Measurements from ENCODE around the gene PTGES2.

Gene PTGES2

GRCh38 chr9:128163027-128163515, 35.5 kb upstream of the PTGES2 start:
- Histone ChIP-seq H3K27me3 (ENCODE audit: insufficient read depth, low read length) (no peaks in the 10 kb centered on the region), H3K27ac (ENCODE audit: low read length) (no peak overlapping the region), H3K9me3 (ENCODE audit: insufficient read depth, low read depth, low read length) (no peaks in the 10 kb centered on the region), H3K4me3 (ENCODE audit: low read length) (no peak overlapping the region), H3K4me1 (ENCODE audit: insufficient read depth, low read length) (peaks cover 3% of the 10 kb centered on the region; the same call in 1 of the 2 replicates), H3K36me3 (ENCODE audit: insufficient read depth, low read depth, low read length) (peaks cover 44% of the 10 kb centered on the region), H3K9ac (ENCODE audit: low read depth, low read length) (no peak overlapping the region)

DNA sequence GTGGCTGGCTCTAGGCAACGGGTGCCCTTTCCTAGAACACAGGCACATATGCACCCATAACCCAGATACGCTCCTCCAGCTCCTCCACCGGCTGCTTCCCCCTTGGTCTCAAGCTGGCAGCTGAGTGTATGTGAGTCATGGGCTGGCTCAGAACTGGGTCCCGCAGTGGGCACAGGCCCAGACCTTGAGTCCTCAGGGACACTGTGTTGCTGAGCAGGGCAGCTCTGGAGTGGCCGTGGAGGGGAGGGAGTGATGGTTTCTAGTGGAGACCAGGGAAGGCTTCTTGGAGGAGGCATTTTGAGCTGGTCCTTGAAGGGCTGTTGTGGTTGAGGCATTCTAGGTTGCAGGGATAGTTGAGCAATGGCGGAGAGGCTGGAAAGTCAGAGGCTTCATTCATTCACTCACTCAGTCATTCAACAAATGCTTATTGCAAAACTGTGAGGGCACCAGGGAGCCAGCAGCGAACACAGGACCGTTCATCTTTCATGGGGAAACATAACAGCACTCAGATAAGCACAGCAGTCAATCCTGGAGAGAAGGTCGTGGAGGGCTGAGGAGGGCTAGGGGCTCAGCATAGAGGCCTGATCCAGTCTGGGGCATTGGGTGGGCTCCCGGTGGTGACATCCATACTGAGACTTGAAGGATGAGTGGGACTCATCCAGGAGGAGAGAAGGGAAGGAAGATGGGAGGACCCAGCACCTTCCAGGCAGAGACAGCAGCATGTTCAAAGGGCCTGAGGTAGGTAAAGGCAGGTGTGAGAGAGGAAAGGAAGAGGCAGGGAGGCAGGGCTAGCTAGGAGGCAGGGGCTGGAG, 34.9 kb upstream of the PTGES2 start:
- Histone ChIP-seq H3K27ac (ENCODE audit: low read length) (no peak overlapping the region), H3K9me3 (ENCODE audit: insufficient read depth, low read depth, low read length) (no peaks in the 10 kb centered on the region), H3K9ac (ENCODE audit: low read depth, low read length) (no peak overlapping the region), H3K36me3 (ENCODE audit: insufficient read depth, low read depth, low read length) (peaks cover 38% of the 10 kb centered on the region), H3K27me3 (ENCODE audit: insufficient read depth, low read length) (no peaks in the 10 kb centered on the region), H3K4me1 (ENCODE audit: insufficient read depth, low read length) (peaks cover 3% of the 10 kb centered on the region; the same call in 1 of the 2 replicates), H3K4me3 (ENCODE audit: low read length) (no peak overlapping the region)

DNA sequence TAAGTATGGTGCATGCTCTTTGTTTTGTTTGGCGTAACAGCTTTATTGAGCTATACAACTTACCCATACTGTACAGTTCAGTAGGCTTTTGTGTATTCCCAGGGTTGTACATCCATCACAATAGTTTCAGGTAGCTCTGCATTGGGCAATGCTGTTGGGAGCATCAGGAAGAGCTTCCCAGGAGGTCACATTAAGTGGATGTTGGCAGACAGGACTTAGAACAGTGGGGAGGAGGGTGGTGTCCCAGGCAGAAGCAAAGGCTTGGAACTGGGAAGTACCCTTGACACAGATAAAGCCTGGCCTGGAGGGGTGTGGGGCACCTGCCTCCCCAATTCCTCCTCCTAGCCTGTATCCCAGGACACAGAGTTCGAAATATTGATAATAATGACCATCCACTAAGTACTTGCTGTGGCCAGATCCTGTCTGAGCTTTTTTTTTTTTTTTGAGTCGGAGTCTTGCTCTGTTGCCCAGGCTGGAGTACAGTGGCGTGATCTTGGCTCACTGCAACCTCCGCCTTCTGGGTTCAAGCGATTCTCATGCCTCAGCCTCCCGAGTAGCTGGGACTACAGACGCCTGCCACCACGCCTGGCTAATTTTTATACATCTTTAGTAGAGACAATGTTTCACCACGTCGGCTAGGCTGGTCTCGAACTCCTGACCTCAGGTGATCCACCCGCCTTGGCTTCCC, 33.8 kb upstream of the PTGES2 start:
- peaks cover 27% of the 10 kb centered on the region for H3K36me3 ChIP-seq (ENCODE audit: insufficient read depth, low read depth, low read length)
- no peaks in the 10 kb centered on the region for H3K27me3 ChIP-seq (ENCODE audit: insufficient read depth, low read length)
- H3K4me3 ChIP-seq (ENCODE audit: low read length), result peak overlapping the region; percentile 93
- no peaks in the 10 kb centered on the region for H3K9me3 ChIP-seq (ENCODE audit: insufficient read depth, low read depth, low read length)
- peaks cover 3% of the 10 kb centered on the region; the same call in 1 of the 2 replicates for H3K4me1 ChIP-seq (ENCODE audit: insufficient read depth, low read length)
- no peak overlapping the region for H3K27ac ChIP-seq (ENCODE audit: low read length)
- H3K9ac ChIP-seq (ENCODE audit: low read depth, low read length), result peak overlapping the region; percentile 91; the same call in 1 of the 2 replicates

GRCh38 chr9:128160603-128160987, 33.1 kb upstream of the PTGES2 start:
- Histone ChIP-seq H3K27ac (ENCODE audit: low read length) (peak overlapping the region; percentile 25), H3K4me3 (ENCODE audit: low read length) (peak overlapping the region; percentile 93)

GRCh38 chr9:128159784-128160602, 32.5 kb upstream of the PTGES2 start, which contains the start of gene BBLN:
Gene BBLN (plus strand): TSS chr9:128160265. CDS start chr9:128160408, 143 bp downstream.
- Histone ChIP-seq H3K9me3 (ENCODE audit: insufficient read depth, low read depth, low read length) (no peaks in the 10 kb centered on the region), H3K27ac (ENCODE audit: low read length) (peak within 1 kb of the TSS; percentile 74), H3K27me3 (ENCODE audit: insufficient read depth, low read length) (no peaks in the 10 kb centered on the region), H3K9ac (ENCODE audit: low read depth, low read length) (peak within 1 kb of the TSS; percentile 91), H3K4me1 (ENCODE audit: insufficient read depth, low read length) (peaks cover 3% of the 10 kb centered on the region; the same call in 1 of the 2 replicates), H3K4me3 (ENCODE audit: low read length) (peak within 1 kb of the TSS; percentile 93), H3K36me3 (ENCODE audit: insufficient read depth, low read depth, low read length) (peaks cover 25% of the 10 kb centered on the region)

More at GRCh38 chr9:128160603-128160987, 33.1 kb upstream of the PTGES2 start:
- no peaks in the 10 kb centered on the region for H3K27me3 ChIP-seq (ENCODE audit: insufficient read depth, low read length)
- H3K9ac ChIP-seq (ENCODE audit: low read depth, low read length), result peak overlapping the region; percentile 91
- H3K36me3 ChIP-seq (ENCODE audit: insufficient read depth, low read depth, low read length), result peaks cover 25% of the 10 kb centered on the region
- H3K4me1 ChIP-seq (ENCODE audit: insufficient read depth, low read length), result peaks cover 3% of the 10 kb centered on the region; the same call in 1 of the 2 replicates
- no peaks in the 10 kb centered on the region for H3K9me3 ChIP-seq (ENCODE audit: insufficient read depth, low read depth, low read length)

DNA sequence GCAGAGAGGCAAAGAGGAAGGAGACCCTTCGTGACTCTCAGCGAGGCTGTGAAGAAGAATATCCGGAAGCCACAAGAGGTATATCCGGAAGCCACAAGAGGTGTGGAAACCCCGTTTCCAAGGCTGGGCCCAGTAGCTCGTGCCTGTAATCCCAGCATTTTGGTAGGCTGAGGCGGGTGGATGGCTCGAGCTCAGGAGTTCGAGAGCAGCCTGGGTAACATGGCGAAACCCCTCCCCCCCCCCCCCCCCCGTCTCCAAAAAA, 31.9 kb upstream of the PTGES2 start:
- peak overlapping the region; percentile 62 for H3K4me3 ChIP-seq (ENCODE audit: low read length)
- H3K27ac ChIP-seq (ENCODE audit: low read length), result peak overlapping the region; percentile 74
- H3K9ac ChIP-seq (ENCODE audit: low read depth, low read length), result peak overlapping the region; percentile 82
- no peaks in the 10 kb centered on the region for H3K27me3 ChIP-seq (ENCODE audit: insufficient read depth, low read length)
- no peaks in the 10 kb centered on the region for H3K9me3 ChIP-seq (ENCODE audit: insufficient read depth, low read depth, low read length)
- peaks cover 22% of the 10 kb centered on the region for H3K36me3 ChIP-seq (ENCODE audit: insufficient read depth, low read depth, low read length)
- H3K4me1 ChIP-seq (ENCODE audit: insufficient read depth, low read length), result peaks cover 3% of the 10 kb centered on the region; the same call in 1 of the 2 replicates

- H3K4me3 ChIP-seq (ENCODE audit: low read length), result no peak overlapping the region
- no peak overlapping the region for H3K27ac ChIP-seq (ENCODE audit: low read length)
- no peak overlapping the region for H3K9ac ChIP-seq (ENCODE audit: low read depth, low read length)
- H3K4me1 ChIP-seq (ENCODE audit: insufficient read depth, low read length), result peaks cover under 1% of the 10 kb centered on the region; the same call in 1 of the 2 replicates
- no peaks in the 10 kb centered on the region for H3K36me3 ChIP-seq (ENCODE audit: insufficient read depth, low read depth, low read length)
- no peaks in the 10 kb centered on the region for H3K9me3 ChIP-seq (ENCODE audit: insufficient read depth, low read depth, low read length)
- H3K27me3 ChIP-seq (ENCODE audit: insufficient read depth, low read length), result no peaks in the 10 kb centered on the region
Measured at GRCh38 chr9:128155736-128156500, 28.4 kb upstream of the PTGES2 start.

DNA sequence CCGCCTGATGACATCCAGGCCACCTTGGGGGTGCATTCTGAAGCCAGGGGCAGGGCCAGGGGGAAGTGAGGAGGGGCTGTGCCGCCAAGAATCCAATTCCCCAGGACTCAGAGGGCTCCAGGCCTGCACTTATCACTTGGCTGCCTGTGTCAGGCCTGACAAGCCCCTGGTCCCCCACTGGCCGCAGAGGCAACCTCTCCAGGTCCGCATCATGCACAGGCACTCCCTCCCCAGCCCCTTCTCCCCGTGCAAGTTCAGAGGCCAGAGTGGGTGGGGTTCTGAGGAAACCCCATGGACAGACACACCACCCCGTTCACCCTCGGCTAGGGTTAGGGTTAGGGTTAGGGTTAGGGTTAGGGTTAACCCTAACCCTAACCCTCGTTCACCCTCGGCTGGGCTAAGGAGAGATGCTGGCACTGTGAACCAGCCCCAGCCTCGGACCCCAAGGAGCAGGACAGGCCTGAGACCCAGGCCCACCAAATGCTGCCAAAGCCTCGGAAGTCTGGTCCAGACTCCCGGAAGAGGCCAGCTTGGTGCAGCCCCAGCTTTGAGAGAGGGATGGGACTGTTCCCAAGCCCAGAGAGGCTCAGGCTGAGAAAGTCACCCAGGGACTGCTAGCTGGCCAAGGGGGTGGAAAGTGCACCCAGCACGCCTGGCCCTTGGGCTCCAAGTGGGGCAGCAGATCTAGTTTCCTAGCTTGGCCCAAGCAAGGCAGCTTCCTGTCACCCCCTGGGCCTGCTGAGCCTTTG, 26.6 kb upstream of the PTGES2 start:
- Histone ChIP-seq H3K9ac (ENCODE audit: low read depth, low read length) (no peak overlapping the region), H3K4me3 (ENCODE audit: low read length) (no peak overlapping the region), H3K36me3 (ENCODE audit: insufficient read depth, low read depth, low read length) (no peaks in the 10 kb centered on the region), H3K4me1 (ENCODE audit: insufficient read depth, low read length) (no peaks in the 10 kb centered on the region), H3K27me3 (ENCODE audit: insufficient read depth, low read length) (no peaks in the 10 kb centered on the region), H3K9me3 (ENCODE audit: insufficient read depth, low read depth, low read length) (no peaks in the 10 kb centered on the region), H3K27ac (ENCODE audit: low read length) (no peak overlapping the region)

DNA sequence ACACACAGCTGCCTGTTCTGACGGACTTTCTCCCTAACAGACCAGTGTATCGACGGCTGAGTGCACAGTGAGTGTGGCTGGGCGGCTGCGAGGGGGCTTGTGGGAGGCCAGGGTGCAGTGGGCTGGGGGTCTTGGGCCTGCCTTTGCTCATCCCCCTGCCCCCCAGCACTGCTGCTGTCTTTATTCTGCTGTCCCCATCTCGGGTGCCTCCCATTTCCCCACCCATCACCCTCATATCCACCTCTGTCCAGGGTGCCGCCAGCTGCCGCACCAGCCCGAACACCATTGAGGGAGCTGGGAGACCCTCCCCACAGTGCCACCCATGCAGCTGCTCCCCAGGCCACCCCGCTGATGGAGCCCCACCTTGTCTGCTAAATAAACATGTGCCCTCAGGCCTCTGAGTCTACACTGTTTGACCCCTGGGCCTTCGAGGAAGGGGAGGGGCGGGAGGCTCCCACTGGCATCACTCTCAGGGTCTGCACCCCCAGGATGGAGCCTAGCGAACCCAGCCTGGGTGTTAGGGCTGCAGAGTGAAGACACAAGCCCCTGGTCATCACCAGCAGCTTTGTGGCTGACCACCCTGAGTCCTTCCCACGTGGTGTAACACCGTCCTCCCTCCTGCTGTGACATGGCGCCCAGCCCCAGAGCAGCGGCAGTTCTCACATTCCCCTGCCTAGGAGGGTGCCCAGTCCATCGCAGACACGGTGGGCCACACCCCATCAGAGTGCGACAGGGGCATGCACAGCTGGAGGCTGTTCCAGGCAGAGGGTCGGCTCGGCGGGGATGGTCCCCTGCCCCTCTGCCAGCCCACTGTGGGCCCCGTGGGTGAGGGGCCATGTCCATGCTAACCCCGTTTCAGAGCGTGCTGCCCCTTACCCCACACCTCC, 25.8 kb upstream of the PTGES2 start:
- H3K4me1 ChIP-seq (ENCODE audit: insufficient read depth, low read length), result no peaks in the 10 kb centered on the region
- no peak overlapping the region for H3K4me3 ChIP-seq (ENCODE audit: low read length)
- H3K9ac ChIP-seq (ENCODE audit: low read depth, low read length), result no peak overlapping the region
- H3K27me3 ChIP-seq (ENCODE audit: insufficient read depth, low read length), result no peaks in the 10 kb centered on the region
- no peak overlapping the region for H3K27ac ChIP-seq (ENCODE audit: low read length)
- no peaks in the 10 kb centered on the region for H3K36me3 ChIP-seq (ENCODE audit: insufficient read depth, low read depth, low read length)
- H3K9me3 ChIP-seq (ENCODE audit: insufficient read depth, low read depth, low read length), result no peaks in the 10 kb centered on the region
